Activated naive CD4-positive, alpha-beta T cell (primary cell): ENCODE results near the gene CLP1.

Source experiments
- DNase-seq, 4 experiments: peaks; one replicate each; lab custom pipeline; 2025; lab: John Stamatoyannopoulos, UW

Gene CLP1

DNA sequence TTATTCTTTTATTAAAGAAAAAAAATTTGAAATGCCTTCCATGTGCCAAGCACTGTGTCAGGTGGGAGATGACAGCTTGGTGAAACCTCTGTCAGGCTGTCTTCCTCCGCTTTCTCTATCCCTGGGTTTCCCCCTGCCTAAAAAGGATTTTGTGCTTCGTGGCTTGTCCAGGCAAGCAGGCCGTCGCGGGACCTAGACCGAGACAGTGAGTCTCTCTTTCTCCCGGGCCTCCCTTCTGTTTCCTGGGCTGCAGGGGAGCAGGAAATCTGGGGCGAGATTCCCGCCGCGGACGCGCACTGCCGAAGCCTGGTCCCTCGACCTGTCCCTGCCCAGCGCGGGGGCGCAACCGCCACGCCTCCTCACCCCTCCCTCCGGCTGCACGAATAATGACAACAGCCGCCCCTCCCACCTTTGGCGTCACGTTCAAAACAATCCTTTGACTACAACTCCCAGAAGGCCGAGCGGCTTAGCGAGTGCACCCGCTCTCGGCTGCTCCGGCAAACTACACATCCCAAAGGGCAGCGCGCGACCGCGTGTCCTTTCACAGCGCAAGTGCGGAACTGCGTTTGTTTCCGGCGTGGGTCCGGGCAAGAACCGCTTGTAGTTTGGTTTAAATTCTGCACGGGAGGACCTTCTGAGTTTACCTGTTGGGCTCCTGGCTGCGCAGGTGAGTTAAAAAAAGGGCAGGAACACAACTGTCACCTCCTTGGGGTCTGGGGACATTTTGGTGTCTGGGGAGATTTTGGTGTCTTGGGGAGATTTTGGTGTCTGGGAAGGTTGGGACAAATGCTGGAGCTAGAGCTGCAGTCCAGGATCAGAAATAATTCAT is at the start of gene CLP1:
Gene CLP1, plus strand, starts transcription at position 569 of the 829 bp plus-strand sequence. CDS start 1,715 bp downstream, outside the sequence.
- DNase-seq, result peak; percentile 90 to 97 (median 94)

DNA sequence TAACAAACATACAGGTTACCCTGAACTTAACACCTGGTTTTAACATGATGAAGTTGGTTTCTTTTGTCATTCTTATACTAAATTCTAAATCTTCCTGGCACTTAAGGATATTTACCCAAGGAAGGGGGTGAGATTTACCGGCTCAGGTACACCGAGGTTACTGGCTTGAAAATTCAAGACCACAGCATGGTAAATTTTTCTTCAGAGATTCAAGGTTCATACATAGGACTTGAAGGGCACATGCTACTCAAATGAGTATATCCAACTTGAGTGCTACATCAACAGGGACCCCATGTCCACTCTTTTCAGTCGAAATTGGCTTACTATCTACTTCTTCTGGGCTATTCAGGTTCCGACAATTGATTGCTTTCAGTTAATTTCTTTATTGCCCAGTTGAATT is 47.4 kb upstream of the CLP1 start:
- DNase-seq, result no peak

DNA sequence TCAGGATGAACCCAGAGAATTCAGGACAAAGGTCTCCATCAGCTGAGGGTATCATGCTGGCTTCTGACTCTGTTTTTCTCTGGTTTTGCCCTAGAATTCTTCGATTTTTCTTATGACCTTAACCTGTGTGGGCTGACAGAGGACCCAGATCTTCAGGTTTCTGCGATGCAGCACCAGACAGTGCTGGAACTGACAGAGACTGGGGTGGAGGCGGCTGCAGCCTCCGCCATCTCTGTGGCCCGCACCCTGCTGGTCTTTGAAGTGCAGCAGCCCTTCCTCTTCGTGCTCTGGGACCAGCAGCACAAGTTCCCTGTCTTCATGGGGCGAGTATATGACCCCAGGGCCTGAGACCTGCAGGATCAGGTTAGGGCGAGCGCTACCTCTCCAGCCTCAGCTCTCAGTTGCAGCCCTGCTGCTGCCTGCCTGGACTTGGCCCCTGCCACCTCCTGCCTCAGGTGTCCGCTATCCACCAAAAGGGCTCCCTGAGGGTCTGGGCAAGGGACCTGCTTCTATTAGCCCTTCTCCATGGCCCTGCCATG is 43.3 kb upstream of the CLP1 start:
- no peak for DNase-seq

DNA sequence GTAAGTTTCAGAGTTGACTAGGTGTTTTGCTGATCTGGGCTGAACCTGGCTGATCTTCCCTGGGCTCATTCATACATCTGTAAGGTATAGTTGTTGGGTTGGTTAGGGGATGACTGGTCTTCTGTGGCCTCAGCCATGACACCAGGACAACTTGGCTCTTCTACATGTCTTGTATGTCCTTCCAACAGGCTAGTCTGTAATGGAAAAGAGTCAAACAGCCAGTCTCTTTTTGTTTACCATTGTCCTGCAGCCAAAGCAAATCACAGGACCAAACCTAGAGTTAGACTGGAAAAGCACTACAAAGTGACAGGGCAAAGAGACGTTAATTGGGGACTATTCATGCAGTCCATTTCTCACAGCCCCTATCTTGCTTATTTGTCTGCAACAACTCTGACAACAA is 42.3 kb upstream of the CLP1 start:
- DNase-seq, result no peak

DNA sequence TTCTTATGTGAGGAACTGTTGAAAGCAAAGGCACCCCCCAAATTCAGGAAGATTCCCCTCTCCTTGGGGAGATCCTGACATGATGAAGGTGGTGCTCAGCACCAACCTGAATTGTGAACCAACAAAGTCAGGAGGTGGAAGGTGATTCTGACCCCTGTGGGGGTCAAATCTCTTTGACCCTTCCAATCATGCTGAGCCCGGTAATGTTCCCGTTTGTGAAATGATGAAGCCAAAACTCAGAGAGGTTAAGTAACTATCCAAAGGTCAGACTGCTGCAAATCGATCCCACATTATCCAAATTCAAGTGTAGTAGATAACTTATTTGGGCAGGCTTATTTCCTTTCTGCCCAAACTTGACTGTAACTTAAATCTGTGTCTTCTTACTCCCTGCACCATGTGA is 41.0 kb upstream of the CLP1 start:
- no peak for DNase-seq

DNA sequence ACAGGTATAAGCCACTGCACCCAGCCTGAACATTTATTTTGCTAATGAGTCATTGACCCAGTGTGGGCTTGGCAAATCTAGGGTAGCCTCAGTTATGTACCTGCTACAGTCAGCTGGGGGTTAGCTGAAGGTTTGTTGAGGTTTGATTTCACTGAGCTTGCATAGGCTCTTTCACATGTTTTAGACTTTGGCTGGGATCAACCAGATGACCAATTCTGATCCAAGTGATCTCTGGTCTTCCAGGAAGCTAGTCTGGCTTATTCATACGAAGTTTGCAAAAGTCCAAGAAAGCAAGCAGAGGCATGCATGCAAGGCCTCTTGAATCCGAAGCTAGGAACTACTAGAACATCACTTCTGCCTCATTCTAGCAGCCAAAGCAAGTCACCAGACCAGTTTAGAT is 39.1 kb upstream of the CLP1 start:
- DNase-seq, result no peak

DNA sequence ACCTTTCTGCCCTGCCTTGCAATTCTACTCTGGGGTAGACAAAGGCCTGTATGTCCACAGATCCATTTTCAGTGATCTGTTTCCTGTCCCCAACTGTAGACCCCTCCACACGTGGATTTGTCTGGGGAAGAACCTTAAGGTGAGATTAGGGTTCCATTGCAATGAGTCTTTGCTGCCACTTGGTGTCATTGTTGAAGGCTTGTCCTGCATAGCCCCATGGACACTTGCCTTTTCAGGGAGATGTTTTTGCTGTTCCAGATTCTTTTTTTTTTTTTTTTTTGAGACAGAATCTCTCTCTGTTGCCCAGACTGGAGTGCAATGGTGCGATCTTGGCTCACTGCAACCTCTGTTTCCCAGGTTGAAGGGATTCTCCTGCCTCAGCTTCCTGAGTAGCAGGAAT is 38.2 kb upstream of the CLP1 start:
- no peak for DNase-seq

DNA sequence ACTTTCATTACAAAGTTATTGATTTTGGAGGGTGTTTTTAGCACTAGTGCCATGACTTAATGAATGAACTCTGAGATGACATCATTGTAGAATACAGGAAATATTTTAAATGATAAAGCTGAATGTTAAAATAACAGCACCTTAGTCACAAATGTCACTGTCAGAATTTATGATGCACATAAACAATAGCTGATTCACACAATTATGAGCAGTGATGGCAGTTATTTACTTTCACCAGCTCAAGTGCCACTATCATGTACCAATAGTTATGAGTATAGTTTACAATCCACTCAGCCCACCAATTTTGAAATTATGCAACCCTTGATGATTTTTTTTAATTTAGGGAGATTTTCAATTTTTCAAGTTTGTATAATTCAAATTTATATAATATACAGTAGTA is 37.1 kb upstream of the CLP1 start:
- no peak for DNase-seq

DNA sequence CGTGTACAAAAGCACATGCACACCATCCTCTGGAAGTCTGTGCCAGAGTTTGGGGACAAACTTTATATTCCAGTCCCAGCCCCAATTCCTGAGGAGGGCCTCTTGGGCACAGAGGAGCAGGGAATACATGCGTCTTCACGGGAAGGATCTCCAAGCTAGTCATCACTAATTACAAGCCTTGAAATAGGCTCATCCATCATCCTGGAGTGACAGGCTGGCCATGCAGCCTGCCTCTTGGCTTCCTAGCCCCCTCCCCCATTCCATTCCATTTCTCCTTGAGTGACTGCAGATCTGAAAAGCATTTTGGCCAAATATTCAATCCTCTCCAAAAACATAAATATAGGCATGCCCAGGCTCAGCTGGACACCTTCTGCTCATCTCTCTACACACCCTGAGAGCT is 35.3 kb upstream of the CLP1 start:
- no peak for DNase-seq

DNA sequence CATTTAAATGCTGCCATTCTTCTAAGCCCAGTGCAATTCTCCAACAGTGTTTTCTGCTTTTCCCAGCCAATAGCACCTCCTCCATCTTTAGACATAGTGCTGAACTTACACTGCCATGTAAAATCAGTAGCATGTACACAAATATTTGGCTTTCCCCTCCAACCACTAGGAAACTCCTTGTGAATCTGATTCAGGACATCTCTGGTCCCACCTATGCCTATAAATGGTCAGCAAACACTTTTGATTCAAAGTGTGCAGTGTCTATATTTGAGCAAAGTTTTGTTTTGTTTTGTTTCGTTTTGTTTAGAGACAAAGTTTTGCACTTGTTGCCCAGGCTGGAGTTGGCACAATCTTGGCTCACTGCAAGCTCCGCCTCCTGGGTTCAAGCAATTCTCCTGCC is 32.7 kb upstream of the CLP1 start:
- no peak for DNase-seq

DNA sequence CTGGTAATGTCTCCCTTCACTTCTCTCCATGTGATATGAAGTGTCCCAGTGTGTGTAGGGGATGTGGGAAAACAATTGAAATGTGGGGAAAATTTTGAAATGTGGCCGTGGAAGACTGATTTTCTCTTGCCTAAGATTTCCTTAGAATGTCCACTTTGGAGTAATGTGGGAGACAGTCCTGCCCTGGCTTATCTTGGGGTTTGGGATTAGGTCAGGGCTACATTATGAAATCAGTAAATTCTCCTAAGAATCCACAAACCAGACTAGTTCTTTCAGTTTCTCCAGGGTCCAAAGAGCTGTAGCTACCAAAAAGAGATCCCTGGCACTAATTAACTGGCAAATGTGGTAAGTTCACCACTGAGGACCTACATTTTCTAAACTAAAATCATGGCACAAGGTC is 30.7 kb upstream of the CLP1 start:
- no peak for DNase-seq

DNA sequence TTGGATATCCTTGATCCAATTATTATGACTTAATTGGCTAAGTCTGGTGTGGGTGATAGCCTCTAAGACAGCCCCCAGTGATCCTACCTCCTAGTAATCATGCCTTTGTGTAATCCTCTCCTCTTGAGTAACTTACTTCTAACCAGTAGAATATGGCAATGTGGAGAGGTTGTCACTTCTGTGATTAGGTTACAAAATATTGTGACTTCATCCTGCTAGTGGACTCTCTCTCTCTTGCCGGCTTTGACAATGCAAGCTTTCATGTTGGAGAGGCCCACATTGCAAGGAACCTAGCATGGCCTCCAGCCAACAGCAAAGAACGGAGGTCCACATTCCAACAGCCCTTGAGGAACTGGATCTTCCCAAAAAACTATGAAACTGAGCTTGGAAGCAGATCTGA is 27.4 kb upstream of the CLP1 start:
- no peak for DNase-seq

DNA sequence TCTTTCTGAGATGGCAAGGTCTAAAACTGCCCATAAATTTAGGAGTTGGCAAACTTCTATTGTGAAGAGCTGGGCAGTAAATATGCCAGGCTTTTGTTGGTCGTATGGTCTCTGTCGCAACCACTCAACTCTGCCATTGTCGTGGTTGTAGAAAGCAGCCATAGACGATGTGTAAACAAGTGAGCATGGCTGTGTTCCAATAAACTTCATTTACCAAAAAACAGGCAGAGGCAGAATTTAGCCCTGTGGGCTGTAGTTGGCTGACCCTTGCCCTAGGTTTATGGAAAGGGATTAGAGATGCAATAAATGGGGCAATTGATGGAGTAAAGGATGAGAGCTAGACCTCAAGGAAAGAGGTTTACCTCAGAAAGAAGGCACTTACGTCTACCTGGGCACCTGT is 25.4 kb upstream of the CLP1 start:
- no peak for DNase-seq

DNA sequence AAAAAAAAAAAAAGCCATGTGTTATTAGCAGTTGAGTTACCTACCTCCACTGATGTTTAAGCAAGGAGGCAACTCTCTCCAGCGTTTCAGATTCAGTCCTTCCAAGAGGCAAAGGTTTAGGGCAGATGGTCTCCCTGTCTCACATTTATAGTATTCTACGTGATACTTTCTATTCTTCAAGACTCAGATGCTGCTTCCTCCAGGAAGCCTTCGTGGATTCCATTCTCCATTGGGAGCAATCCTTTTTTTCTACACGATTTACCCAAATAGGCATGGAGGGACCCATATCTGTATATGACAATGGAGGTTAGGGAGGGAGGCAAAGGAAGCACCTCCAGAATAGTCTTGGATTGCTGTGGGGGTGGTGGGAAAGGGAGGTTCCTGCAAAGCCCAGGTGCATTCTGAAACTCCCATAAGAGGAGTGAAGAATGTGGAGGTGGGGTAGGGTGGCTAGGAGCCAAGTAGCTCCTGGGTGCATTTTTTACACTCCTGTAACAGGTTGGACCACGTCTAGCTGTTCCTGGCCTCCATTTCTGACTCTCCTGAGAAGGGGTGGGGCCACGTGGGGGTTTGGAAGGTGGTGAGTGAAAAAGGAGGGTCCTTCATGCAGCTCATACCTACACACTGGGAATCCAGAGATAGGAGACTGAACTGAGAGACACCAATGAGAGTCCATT is 24.0 kb upstream of the CLP1 start:
- no peak for DNase-seq

DNA sequence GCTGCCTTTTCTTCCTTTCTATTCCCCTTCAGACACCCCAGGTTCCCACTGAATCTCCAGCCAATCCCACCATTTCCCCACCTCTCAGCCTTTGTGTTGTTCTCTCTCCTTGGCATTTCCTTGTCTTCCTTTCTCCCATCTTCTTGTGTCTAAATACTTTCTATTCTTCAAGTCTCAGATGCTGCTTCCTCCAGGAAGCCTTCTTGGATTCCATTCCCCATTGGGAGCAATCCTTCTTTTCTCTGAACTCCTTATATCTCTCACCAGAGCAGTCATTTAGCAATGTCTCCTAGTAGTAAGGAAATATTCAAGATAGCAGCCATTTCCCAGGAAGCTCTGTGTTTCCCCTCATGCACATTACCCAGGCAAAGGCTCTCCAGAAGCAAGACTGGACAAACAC is 23.3 kb upstream of the CLP1 start:
- no peak for DNase-seq

DNA sequence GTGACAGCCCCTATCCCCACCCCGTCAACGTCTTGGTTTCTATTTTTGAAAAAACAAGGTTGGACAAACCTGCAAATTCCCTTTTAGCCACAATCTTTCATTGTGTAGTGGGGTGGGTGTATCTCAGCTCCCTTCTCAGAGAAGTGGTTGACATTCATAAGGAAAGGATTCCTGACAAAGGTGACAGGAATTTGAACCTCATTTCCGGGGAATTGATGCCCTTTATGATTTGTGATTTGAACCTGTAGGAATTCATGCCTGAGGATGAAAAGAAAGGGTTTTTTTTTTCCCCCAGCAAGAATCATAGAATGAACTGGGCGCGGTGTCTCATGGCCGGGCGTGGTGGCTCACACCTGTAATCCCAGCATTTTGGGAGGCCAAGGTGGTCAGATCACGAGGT is 22.3 kb upstream of the CLP1 start:
- no peak for DNase-seq

DNA sequence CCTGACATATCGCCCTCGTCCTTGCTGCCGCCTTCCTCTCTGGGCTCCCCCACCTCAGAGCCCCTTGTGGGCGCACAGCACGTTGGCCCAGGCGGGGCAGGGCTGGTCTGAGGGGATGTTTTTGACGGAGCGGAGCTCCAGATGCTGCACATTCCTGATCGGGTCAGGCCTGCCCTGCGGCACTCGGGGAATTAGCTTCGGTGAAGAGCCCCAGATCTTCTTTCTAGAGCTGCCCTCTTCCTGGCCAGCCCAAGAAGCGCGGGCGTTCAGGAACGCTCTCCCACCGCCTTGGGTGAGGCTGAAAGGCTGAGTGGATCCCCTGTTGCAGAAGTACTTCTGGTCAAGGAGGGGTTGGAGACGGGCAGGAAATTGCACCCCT is 19.9 kb upstream of the CLP1 start:
- no peak for DNase-seq

DNA sequence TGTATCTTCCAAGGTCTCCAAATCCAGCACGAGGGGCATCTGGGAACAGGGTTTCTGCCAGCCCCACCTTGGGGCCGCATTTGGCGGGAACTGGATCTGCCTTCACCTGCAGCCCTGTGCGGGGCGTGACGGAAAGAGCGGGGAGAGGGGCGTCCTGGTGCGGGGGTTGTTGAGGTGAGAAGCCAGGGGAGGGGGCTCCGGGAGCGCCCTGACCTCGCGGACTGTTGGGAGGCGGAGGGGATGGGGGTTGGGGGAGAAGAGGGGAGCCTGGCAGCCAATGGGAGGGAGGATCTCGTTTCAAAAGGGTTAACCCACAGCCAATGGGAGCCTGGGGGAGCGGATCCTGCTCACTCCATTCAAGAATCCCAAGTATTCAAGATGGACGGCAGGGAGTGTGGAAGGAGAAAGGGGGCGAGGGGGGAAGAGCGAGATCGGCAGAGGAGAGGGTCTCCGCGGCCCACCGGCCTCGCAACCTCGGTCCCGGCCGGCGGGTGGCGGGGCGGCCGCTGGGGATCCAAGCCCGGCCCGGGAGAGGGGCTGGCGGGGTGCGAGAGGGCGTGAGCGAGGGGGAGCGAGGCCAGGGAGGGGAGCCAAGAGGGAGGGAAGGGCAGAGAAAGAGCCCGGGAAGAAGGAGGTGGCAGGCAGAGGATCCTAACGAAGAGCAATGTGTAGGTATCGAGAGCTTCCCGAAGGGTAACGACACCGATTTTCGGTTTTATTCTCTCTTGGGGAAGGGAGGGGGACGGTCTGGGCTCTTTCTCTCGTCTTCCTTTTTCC is 19.4 kb upstream of the CLP1 start:
- DNase-seq, result no peak

DNA sequence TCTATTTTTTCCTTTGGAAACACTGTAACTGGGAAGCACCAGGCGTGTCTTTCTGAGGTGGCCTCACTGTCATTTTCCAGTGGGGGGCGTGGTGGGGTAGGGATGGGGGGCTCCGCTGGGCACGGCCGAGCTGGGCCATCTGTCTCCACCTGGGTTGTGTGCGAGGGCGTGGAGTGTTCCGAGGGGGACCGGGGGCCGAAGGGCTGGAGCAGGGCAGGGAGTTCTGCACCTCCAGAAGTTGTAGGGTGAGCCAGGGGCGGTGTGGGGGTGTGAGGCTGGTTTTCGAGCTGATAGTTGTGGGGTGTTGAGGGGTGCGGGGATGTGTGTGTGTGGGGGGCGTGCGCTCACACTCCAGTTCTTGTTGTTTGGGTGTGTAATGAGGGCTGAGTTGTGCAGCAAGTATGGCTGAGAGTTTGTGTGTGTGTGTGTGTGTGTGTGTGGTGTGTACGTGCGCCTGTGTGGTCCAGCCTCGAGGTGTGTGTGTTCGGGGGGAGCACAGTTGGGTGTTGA is 18.7 kb upstream of the CLP1 start:
- no peak for DNase-seq

DNA sequence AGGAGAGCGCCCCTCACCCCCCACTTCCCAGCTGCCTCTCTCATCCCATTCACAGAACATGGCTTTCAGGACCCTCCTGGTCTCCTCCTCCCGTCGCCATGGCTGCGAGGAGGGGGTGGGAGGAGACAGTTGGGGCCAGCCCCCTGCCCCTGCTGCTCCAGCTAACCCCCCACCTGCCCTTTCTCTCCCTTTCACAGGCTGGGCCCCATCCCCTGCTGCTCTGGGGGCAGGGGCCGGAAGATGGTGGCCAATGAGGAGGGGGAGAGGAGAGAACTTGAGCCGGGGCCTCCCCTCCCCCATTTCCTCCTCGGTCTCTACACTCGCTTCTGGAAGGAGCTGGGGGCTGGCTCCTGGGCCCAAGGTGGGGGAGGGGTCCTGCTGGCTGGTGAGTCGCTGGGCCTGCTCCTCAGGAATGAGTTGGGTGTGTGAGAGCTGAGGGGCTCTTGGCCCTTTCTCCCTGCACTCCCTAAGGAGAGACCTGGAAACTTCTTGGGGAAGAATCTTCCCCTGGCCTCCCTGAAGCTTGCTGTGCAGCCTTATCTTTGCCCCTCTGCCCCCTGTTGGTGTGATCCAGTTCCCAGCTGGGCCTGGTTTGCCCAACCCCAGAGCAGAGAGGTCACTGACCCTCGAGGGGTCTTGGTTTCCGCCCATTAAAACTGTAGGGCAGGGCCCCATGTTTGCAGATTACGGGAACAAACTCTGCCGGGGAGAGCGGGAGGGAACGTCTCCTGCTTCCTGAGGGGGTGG is 18.1 kb upstream of the CLP1 start:
- DNase-seq, result no peak

DNA sequence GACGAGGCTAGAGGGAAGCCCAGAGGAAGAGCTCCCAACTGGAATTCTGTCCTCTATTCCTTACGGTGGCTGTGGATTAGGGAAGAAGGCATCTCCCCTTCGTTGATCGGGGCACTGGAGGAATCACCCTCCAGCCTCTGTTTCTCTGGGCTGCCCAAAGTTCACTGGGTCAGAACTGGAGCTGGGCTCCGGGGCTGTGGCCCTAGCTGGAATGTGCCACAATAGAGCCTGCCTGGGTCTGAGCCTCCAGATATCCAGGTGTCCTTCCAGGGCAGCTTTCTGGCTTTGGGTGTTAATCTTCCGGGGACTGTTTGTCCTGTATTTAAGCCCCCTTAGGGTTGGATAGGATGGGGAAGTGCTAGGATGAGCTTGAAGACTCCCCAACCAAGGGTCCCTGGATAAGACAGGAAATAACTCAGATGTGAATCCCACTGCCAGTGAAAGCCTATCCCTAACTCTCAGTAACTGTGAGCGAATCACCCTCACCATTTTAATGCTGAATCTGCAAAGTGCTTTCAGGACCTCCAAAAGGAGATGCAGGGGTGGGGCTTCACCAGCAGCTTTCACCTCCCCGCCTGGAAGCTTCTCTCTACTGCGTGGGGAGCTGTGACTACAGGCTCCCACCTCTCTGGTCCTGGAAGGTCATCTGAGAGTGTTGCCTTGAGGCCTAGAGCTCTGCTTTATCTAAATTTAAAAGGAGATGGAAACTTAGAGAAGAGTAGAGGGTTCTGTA is 17.3 kb upstream of the CLP1 start:
- no peak for DNase-seq
